Measurements from ENCODE around the gene NOL6. TPM values are rescaled to one million over a fixed set of nuclear protein-coding genes. Genes with fewer than 3 reads are reported as not detected.
"Not testable (repeated sequence)": the region's sequence is repeated elsewhere in the genome, so short reads cannot be mapped to it uniquely, and the experiment has no call there.

NOL6 gene
- total RNA-seq, 1 experiment from 2014 or later = 48.5 TPM

GRCh38 chr9:33424492-33424891 is 49.2 kb downstream of the NOL6 start:
- H3K4me3 Mint-ChIP-seq; H3K27me3 Mint-ChIP-seq (ENCODE audit: low read depth); CTCF ChIA-PET; POLR2A ChIA-PET; H3K9me3 Mint-ChIP-seq; H3K4me1 Mint-ChIP-seq; ATAC-seq; H3K36me3 Mint-ChIP-seq; DNase-seq (ENCODE audit: low spot score); H3K27ac Mint-ChIP-seq: not testable (repeated sequence)

GRCh38 chr9:33424043-33424442 is 49.7 kb downstream of the NOL6 start:
- H3K4me3 Mint-ChIP-seq; DNase-seq (ENCODE audit: low spot score); POLR2A ChIA-PET; H3K4me1 Mint-ChIP-seq; H3K36me3 Mint-ChIP-seq; H3K9me3 Mint-ChIP-seq; CTCF ChIA-PET; H3K27me3 Mint-ChIP-seq (ENCODE audit: low read depth); ATAC-seq; H3K27ac Mint-ChIP-seq: not testable (repeated sequence)

DNA sequence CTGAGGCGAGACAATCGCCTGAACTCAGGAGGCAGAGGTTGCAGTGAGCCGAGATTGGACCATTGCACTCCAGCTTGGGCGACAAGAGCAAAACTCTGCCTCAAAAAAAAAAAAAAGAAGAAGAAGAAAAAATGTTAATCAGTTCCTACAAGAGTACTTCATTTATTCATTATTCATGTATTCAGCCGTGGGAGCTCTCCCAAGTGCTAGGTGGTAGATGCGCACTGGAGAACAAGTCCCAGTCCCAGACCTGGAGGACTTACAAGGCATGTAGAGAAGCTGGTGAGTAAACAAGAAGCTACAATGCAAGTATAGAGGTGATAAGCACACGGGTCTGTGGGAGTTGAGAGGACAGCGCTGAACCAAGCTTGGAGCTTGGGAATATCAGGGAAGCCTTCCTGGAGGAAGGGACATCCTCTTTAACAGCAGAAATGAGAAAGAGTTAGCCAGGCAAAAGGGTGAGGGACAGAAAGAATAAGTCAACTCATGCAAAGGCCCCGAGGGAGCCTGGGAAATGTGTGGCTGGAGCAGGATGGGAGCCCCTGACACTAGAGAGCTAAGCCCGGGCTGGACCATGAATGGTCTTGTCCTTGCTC is 53.9 kb downstream of the NOL6 start:
- ChIA-PET CTCF (interaction anchor here (1.0 to 2.9 kb wide), 5 partner anchors 13 to 47 kb away, joined by 4 to 27 read pairs (median 5); partner anchors contain the start of gene AQP3), POLR2A (no interaction called here)
- peaks cover 7% of the 10 kb centered on the region for H3K4me1 Mint-ChIP-seq
- TF ChIP-seq ZNF396 (CRISPR knock-in tag; IDR thresholded peaks at IDR 0.05; ENCODE audit: borderline replicate concordance) = no peak
- TF ChIP-seq, protein P1, sequence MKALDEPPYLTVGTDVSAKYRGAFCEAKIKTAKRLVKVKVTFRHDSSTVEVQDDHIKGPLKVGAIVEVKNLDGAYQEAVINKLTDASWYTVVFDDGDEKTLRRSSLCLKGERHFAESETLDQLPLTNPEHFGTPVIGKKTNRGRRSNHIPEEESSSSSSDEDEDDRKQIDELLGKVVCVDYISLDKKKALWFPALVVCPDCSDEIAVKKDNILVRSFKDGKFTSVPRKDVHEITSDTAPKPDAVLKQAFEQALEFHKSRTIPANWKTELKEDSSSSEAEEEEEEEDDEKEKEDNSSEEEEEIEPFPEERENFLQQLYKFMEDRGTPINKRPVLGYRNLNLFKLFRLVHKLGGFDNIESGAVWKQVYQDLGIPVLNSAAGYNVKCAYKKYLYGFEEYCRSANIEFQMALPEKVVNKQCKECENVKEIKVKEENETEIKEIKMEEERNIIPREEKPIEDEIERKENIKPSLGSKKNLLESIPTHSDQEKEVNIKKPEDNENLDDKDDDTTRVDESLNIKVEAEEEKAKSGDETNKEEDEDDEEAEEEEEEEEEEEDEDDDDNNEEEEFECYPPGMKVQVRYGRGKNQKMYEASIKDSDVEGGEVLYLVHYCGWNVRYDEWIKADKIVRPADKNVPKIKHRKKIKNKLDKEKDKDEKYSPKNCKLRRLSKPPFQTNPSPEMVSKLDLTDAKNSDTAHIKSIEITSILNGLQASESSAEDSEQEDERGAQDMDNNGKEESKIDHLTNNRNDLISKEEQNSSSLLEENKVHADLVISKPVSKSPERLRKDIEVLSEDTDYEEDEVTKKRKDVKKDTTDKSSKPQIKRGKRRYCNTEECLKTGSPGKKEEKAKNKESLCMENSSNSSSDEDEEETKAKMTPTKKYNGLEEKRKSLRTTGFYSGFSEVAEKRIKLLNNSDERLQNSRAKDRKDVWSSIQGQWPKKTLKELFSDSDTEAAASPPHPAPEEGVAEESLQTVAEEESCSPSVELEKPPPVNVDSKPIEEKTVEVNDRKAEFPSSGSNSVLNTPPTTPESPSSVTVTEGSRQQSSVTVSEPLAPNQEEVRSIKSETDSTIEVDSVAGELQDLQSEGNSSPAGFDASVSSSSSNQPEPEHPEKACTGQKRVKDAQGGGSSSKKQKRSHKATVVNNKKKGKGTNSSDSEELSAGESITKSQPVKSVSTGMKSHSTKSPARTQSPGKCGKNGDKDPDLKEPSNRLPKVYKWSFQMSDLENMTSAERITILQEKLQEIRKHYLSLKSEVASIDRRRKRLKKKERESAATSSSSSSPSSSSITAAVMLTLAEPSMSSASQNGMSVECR (CRISPR knock-in tag; IDR thresholded peaks at IDR 0.05; ENCODE audit: borderline replicate concordance) = no peak
- TF ChIP-seq ZNF671 (CRISPR knock-in tag; IDR thresholded peaks at IDR 0.05) = no peak
- TF ChIP-seq CREB1 (CRISPR knock-in tag; IDR thresholded peaks at IDR 0.05) = no peak
- TF ChIP-seq HMGA2 (CRISPR knock-in tag; IDR thresholded peaks at IDR 0.05) = no peak
- TF ChIP-seq ZNF281 (CRISPR knock-in tag; IDR thresholded peaks at IDR 0.05) = no peak
- TF ChIP-seq SOX15 (CRISPR knock-in tag; IDR thresholded peaks at IDR 0.05) = no peak
- TF ChIP-seq, protein P2, sequence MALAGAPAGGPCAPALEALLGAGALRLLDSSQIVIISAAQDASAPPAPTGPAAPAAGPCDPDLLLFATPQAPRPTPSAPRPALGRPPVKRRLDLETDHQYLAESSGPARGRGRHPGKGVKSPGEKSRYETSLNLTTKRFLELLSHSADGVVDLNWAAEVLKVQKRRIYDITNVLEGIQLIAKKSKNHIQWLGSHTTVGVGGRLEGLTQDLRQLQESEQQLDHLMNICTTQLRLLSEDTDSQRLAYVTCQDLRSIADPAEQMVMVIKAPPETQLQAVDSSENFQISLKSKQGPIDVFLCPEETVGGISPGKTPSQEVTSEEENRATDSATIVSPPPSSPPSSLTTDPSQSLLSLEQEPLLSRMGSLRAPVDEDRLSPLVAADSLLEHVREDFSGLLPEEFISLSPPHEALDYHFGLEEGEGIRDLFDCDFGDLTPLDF (CRISPR knock-in tag; IDR thresholded peaks at IDR 0.05) = no peak
- TF ChIP-seq PRRX2 (CRISPR knock-in tag; IDR thresholded peaks at IDR 0.05) = no peak
- no peak for TF ChIP-seq ZNF423 (CRISPR knock-in tag; IDR thresholded peaks at IDR 0.05)
- TF ChIP-seq, protein P3, sequence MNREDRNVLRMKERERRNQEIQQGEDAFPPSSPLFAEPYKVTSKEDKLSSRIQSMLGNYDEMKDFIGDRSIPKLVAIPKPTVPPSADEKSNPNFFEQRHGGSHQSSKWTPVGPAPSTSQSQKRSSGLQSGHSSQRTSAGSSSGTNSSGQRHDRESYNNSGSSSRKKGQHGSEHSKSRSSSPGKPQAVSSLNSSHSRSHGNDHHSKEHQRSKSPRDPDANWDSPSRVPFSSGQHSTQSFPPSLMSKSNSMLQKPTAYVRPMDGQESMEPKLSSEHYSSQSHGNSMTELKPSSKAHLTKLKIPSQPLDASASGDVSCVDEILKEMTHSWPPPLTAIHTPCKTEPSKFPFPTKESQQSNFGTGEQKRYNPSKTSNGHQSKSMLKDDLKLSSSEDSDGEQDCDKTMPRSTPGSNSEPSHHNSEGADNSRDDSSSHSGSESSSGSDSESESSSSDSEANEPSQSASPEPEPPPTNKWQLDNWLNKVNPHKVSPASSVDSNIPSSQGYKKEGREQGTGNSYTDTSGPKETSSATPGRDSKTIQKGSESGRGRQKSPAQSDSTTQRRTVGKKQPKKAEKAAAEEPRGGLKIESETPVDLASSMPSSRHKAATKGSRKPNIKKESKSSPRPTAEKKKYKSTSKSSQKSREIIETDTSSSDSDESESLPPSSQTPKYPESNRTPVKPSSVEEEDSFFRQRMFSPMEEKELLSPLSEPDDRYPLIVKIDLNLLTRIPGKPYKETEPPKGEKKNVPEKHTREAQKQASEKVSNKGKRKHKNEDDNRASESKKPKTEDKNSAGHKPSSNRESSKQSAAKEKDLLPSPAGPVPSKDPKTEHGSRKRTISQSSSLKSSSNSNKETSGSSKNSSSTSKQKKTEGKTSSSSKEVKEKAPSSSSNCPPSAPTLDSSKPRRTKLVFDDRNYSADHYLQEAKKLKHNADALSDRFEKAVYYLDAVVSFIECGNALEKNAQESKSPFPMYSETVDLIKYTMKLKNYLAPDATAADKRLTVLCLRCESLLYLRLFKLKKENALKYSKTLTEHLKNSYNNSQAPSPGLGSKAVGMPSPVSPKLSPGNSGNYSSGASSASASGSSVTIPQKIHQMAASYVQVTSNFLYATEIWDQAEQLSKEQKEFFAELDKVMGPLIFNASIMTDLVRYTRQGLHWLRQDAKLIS (CRISPR knock-in tag; IDR thresholded peaks at IDR 0.05; ENCODE audit: borderline replicate concordance) = no peak
- TF ChIP-seq, protein P4, sequence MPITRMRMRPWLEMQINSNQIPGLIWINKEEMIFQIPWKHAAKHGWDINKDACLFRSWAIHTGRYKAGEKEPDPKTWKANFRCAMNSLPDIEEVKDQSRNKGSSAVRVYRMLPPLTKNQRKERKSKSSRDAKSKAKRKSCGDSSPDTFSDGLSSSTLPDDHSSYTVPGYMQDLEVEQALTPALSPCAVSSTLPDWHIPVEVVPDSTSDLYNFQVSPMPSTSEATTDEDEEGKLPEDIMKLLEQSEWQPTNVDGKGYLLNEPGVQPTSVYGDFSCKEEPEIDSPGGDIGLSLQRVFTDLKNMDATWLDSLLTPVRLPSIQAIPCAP (CRISPR knock-in tag; IDR thresholded peaks at IDR 0.05) = no peak
- no peaks in the 10 kb centered on the region for H3K9me3 Mint-ChIP-seq
- DNase-seq (ENCODE audit: low spot score) (no peak), ATAC-seq (no peak)
- no peaks in the 10 kb centered on the region for H3K27me3 Mint-ChIP-seq (ENCODE audit: low read depth)
- no peak overlapping the region for H3K27ac Mint-ChIP-seq
- no peaks in the 10 kb centered on the region for H3K36me3 Mint-ChIP-seq
- H3K4me3 Mint-ChIP-seq = no peak overlapping the region

Measured in WTC11 (cell line).